ENCODE results near the gene GLIS1. TPM values are rescaled to one million over a fixed set of nuclear protein-coding genes. Genes with fewer than 3 reads are reported as not detected.

GLIS1 gene
- total RNA-seq, 1 donor from 2014 or later: not detected

DNA sequence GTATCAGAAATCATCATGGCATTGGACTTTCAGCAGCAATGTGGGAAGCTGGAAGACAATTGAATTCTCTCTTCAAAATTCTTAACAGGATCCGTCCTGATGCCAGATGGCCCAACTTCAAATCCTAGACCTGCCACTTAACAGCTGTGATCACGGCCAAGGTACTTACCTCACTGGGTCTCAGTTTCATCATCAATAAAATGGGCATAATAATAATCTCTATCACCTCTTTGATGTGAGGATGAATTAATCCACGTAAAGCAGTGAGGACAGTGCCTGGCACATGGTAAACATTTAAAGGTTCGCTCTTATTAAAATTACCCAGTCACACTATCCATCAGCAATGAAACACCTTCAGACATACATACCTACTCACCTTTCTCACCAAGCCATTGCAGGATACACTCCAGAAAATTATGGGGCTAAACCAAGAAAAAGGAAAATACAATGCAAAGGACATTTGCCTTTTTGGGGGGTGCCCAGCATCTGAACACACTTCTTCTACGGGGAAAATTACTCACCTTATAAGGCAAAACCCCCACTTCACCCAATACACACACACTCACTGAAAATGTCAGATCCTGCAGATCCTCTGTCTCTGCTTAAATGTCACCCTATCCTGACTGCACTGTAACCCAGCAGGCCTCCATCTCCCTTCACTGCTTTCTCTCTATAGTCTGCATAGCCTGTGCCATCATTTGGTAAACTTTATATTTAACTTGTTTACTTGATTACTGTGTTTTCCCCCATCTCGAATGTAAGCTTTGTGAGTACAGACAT, 21.7 kb downstream of the GLIS1 start:
- no peak overlapping the region for H3K27ac ChIP-seq
- intact Hi-C loops (cut with DNase I): no loop called here
- no peak overlapping the region for H3K4me3 ChIP-seq
- H3K9me3 ChIP-seq: no peaks in the 10 kb centered on the region
- H3K4me1 ChIP-seq: no peaks in the 10 kb centered on the region
- no peaks in the 10 kb centered on the region for H3K27me3 ChIP-seq
- H3K36me3 ChIP-seq: no peaks in the 10 kb centered on the region
- TF ChIP-seq, protein P1, sequence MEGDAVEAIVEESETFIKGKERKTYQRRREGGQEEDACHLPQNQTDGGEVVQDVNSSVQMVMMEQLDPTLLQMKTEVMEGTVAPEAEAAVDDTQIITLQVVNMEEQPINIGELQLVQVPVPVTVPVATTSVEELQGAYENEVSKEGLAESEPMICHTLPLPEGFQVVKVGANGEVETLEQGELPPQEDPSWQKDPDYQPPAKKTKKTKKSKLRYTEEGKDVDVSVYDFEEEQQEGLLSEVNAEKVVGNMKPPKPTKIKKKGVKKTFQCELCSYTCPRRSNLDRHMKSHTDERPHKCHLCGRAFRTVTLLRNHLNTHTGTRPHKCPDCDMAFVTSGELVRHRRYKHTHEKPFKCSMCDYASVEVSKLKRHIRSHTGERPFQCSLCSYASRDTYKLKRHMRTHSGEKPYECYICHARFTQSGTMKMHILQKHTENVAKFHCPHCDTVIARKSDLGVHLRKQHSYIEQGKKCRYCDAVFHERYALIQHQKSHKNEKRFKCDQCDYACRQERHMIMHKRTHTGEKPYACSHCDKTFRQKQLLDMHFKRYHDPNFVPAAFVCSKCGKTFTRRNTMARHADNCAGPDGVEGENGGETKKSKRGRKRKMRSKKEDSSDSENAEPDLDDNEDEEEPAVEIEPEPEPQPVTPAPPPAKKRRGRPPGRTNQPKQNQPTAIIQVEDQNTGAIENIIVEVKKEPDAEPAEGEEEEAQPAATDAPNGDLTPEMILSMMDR (IDR thresholded peaks at IDR 0.05): no peak
- no peak for DNase-seq (ENCODE audit: low spot score in 2 of 2)

- intact Hi-C loops (cut with DNase I): no loop called here
- H3K4me3 ChIP-seq: no peak overlapping the region
- no peaks in the 10 kb centered on the region for H3K27me3 ChIP-seq
- no peak overlapping the region for H3K27ac ChIP-seq
- TF ChIP-seq, protein P1 (IDR thresholded peaks at IDR 0.05): no peak
- no peaks in the 10 kb centered on the region for H3K36me3 ChIP-seq
- no peak for DNase-seq (ENCODE audit: low spot score in 2 of 2)
- no peaks in the 10 kb centered on the region for H3K4me1 ChIP-seq
- H3K9me3 ChIP-seq: no peaks in the 10 kb centered on the region
Measured at GRCh38 chr1:53716150-53716549, 22.8 kb downstream of the GLIS1 start.

DNA sequence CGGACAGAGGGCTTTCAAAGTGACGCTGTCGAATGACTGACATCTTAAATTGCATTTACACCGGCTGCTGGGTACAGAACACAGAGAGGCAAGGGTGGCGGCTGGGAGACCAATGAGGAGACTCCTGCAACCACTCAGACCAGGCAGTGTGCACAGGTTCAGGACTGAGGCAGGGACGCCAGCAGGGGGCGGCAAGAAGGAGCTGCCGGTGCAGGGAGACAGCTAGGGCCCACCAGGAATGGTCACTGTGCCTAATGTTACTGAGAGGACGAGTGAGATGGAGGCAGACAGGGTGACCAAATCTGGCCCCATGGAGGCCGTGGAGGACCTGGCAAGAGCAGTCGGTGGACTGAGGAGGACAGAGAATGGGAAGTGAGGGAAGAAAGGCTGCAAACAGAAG, 23.5 kb downstream of the GLIS1 start:
- no peak for DNase-seq (ENCODE audit: low spot score in 2 of 2)
- intact Hi-C loops (cut with DNase I): no loop called here
- no peaks in the 10 kb centered on the region for H3K9me3 ChIP-seq
- H3K27me3 ChIP-seq: no peaks in the 10 kb centered on the region
- no peak overlapping the region for H3K4me3 ChIP-seq
- no peak overlapping the region for H3K27ac ChIP-seq
- no peaks in the 10 kb centered on the region for H3K36me3 ChIP-seq
- TF ChIP-seq, protein P1 (IDR thresholded peaks at IDR 0.05): no peak
- no peaks in the 10 kb centered on the region for H3K4me1 ChIP-seq

- Histone ChIP-seq H3K36me3 (no peaks in the 10 kb centered on the region), H3K9me3 (no peaks in the 10 kb centered on the region), H3K4me1 (no peaks in the 10 kb centered on the region), H3K4me3 (no peak overlapping the region), H3K27ac (no peak overlapping the region), H3K27me3 (no peaks in the 10 kb centered on the region)
- TF ChIP-seq, protein P1 (IDR thresholded peaks at IDR 0.05): no peak
- intact Hi-C loops (cut with DNase I): no loop called here
- no peak for DNase-seq (ENCODE audit: low spot score in 2 of 2)
Measured at GRCh38 chr1:53712276-53712675, 26.7 kb downstream of the GLIS1 start.

- TF ChIP-seq, protein P1 (IDR thresholded peaks at IDR 0.05): no peak
- no peak for DNase-seq (ENCODE audit: low spot score in 2 of 2)
- H3K4me3 ChIP-seq: no peak overlapping the region
- H3K4me1 ChIP-seq: no peaks in the 10 kb centered on the region
- H3K9me3 ChIP-seq: no peaks in the 10 kb centered on the region
- no peak overlapping the region for H3K27ac ChIP-seq
- no peaks in the 10 kb centered on the region for H3K27me3 ChIP-seq
- no peaks in the 10 kb centered on the region for H3K36me3 ChIP-seq
- intact Hi-C loops (cut with DNase I): no loop called here
Measured at GRCh38 chr1:53710584-53710983, 28.4 kb downstream of the GLIS1 start.
